Lower leg skin (tissue), 4 donors: ENCODE data around the gene FOXL1. TPM values are rescaled to one million over a fixed set of nuclear protein-coding genes. Genes with fewer than 3 reads are reported as not detected.

Source experiments
- DNase-seq, 2 donors: peaks; one replicate each; pipeline ENCODE4 v3.0.0-alpha.2; 2019; ENCODE audit warnings: low spot score in 2 of 2
- H3K4me3 ChIP-seq: fragments of 200-600 bp; sonication (generic); 2 replicates; pipeline ENCODE4 v1.5.1; 2017; ENCODE audit warnings: mild to moderate bottlenecking, low read depth; ENCODE audit not compliant: poor library complexity, severe bottlenecking
- CTCF ChIP-seq, 3 donors: fragments of 450-650 bp; IDR thresholded peaks; one replicate each; pipeline ENCODE4 v1.5.1; 2016; ENCODE audit warnings: antibody characterized with exemption in 3 of 3, mild to moderate bottlenecking in 3 of 3, moderate library complexity in 2 of 3
- POLR2A ChIP-seq, 2 donors: fragments of 450-650 bp; IDR thresholded peaks; one replicate each; pipeline ENCODE4 v1.6.1; 2016 to 2017; ENCODE audit warnings: antibody characterized with exemption in 2 of 2, mild to moderate bottlenecking in 1 of 2, moderate library complexity in 1 of 2
- WGBS, 2 donors: methylation state at CpG; one replicate each; pipeline ENCODE4 v1.1.5; 2018; 5-methylcytosine and 5-hydroxymethylcytosine counted together
- intact Hi-C: fragments of 100-400 bp; cut with DNase I; formaldehyde crosslinking; loops from one replicate; pipeline ENCODE4 v1.15.0; 2023; ENCODE audit warnings: low total_unique reads
- total RNA-seq, 4 donors: library from RNA; depleted of rRNA; stranded (reverse); fragments of >200 nt; gene quantifications; one replicate each; pipeline ENCODE4 v1.1.0, GENCODE V29; 2016

The FOXL1 gene
- total RNA-seq, 4 donors from 2014 or later, result 0.23 to 0.49 TPM; not detected in 2

- intact Hi-C loops, result no loop called here
- DNase-seq, result peak in 1 of 2 donors; percentile 67
- H3K4me3 ChIP-seq, result no peak overlapping the region
Measured at GRCh38 chr16:86618431-86619238, 40.3 kb downstream of the FOXL1 start.

GRCh38 chr16:86619239-86619794, 41.0 kb downstream of the FOXL1 start:
- H3K4me3 ChIP-seq, result no peak overlapping the region
- intact Hi-C loops, result no loop called here
- DNase-seq, result peak in 1 of 2 donors; percentile 52
- 79 to 81% methylated on average over 23 of the region's 23 CpGs for WGBS, 2 donors
- TF ChIP-seq POLR2A (IDR thresholded peaks at IDR 0.05) (no peak), CTCF (IDR thresholded peaks at IDR 0.05) (no peak)

More at GRCh38 chr16:86618431-86619238, 40.3 kb downstream of the FOXL1 start:
- no peak for TF ChIP-seq CTCF (IDR thresholded peaks at IDR 0.05)
- WGBS, 2 donors, result 72 to 80% methylated on average over 16 of the region's 16 CpGs

- no peak for TF ChIP-seq CTCF (IDR thresholded peaks at IDR 0.05)
- TF ChIP-seq POLR2A (IDR thresholded peaks at IDR 0.05), result no peak
- peak in 1 of 2 donors; percentile 9 for DNase-seq
- no peak overlapping the region for H3K4me3 ChIP-seq
- WGBS, 2 donors, result 71 to 81% methylated on average over 1 of the region's 1 CpG
- intact Hi-C loops, result no loop called here
Measured at GRCh38 chr16:86620184-86620583, 41.8 kb downstream of the FOXL1 start.

- intact Hi-C loops, result no loop called here
- no peak overlapping the region for H3K4me3 ChIP-seq
- peak in 1 of 2 donors; percentile 74 for DNase-seq
- 86% methylated on average over 10 of the region's 10 CpGs for WGBS, 2 donors
- TF ChIP-seq CTCF (IDR thresholded peaks at IDR 0.05), result no peak
- no peak for TF ChIP-seq POLR2A (IDR thresholded peaks at IDR 0.05)
Measured at GRCh38 chr16:86621966-86622365, 43.6 kb downstream of the FOXL1 start.

GRCh38 chr16:86622700-86623615, 44.6 kb downstream of the FOXL1 start:
- 92 to 94% methylated on average over 16 of the region's 16 CpGs for whole genome bisulfite sequencing, 2 donors
- intact Hi-C loops, result no loop called here
- no peak overlapping the region for H3K4me3 ChIP-seq
- no peak for TF ChIP-seq CTCF (IDR thresholded peaks at IDR 0.05)
- TF ChIP-seq POLR2A (IDR thresholded peaks at IDR 0.05), result no peak
- DNase-seq, result peak in 1 of 2 donors; percentile 76
